ENCODE results near the gene ASPSCR1.

GRCh38 chr17:82007495-82008257 lies 30.2 kb downstream of the ASPSCR1 start:
- TF ChIP-seq CTCF (conservative IDR thresholded peaks at IDR 0.05; ENCODE audit: low read length) (no peak), EZH2phosphoT487 (IDR thresholded peaks at IDR 0.05; ENCODE audit: borderline replicate concordance, low read depth, low read length) (no peak)
